Measurements from ENCODE around the gene DCUN1D1.

DCUN1D1 gene

GRCh38 chr3:182973047-182973446 lies 7.3 kb downstream of the DCUN1D1 start:
- Histone ChIP-seq H3K27ac (ENCODE audit: insufficient read depth, low read depth, low read length, poor library complexity, severe bottlenecking) (no peak overlapping the region), H3K27me3 (ENCODE audit: control insufficient read depth, insufficient read depth, low read length, poor library complexity, severe bottlenecking) (no peaks in the 10 kb centered on the region), H3K4me3 (ENCODE audit: insufficient read depth, low read depth, low read length) (no peak overlapping the region), H3K36me3 (ENCODE audit: control insufficient read depth, insufficient read depth, low read length) (no peaks in the 10 kb centered on the region), H3K9me3 (ENCODE audit: control insufficient read depth, low read length) (no peaks in the 10 kb centered on the region), H3K4me1 (ENCODE audit: control insufficient read depth, insufficient read depth, low read length) (no peaks in the 10 kb centered on the region)
- WGBS, 2 experiments, result 96 to 98% methylated on average over 4 of the region's 5 CpGs

GRCh38 chr3:182972387-182972786 lies 8.0 kb downstream of the DCUN1D1 start:
- Histone ChIP-seq H3K4me3 (ENCODE audit: insufficient read depth, low read depth, low read length) (no peak overlapping the region), H3K9me3 (ENCODE audit: control insufficient read depth, low read length) (no peaks in the 10 kb centered on the region), H3K4me1 (ENCODE audit: control insufficient read depth, insufficient read depth, low read length) (no peaks in the 10 kb centered on the region), H3K27me3 (ENCODE audit: control insufficient read depth, insufficient read depth, low read length, poor library complexity, severe bottlenecking) (no peaks in the 10 kb centered on the region), H3K27ac (ENCODE audit: insufficient read depth, low read depth, low read length, poor library complexity, severe bottlenecking) (no peak overlapping the region), H3K36me3 (ENCODE audit: control insufficient read depth, insufficient read depth, low read length) (no peaks in the 10 kb centered on the region)
- WGBS, 2 experiments, result 93% methylated on average over 6 of the region's 6 CpGs

- H3K9me3 ChIP-seq (ENCODE audit: control insufficient read depth, low read length), result no peaks in the 10 kb centered on the region
- no peaks in the 10 kb centered on the region for H3K27me3 ChIP-seq (ENCODE audit: control insufficient read depth, insufficient read depth, low read length, poor library complexity, severe bottlenecking)
- H3K4me3 ChIP-seq (ENCODE audit: insufficient read depth, low read depth, low read length), result no peak overlapping the region
- H3K36me3 ChIP-seq (ENCODE audit: control insufficient read depth, insufficient read depth, low read length), result no peaks in the 10 kb centered on the region
- 89 to 95% methylated on average over 1 of the region's 2 CpGs for WGBS, 2 experiments
- no peak overlapping the region for H3K27ac ChIP-seq (ENCODE audit: insufficient read depth, low read depth, low read length, poor library complexity, severe bottlenecking)
- no peaks in the 10 kb centered on the region for H3K4me1 ChIP-seq (ENCODE audit: control insufficient read depth, insufficient read depth, low read length)
Measured at GRCh38 chr3:182971637-182972036, 8.7 kb downstream of the DCUN1D1 start.

GRCh38 chr3:182970811-182971418 lies 9.4 kb downstream of the DCUN1D1 start:
- no peaks in the 10 kb centered on the region for H3K9me3 ChIP-seq (ENCODE audit: control insufficient read depth, low read length)
- H3K36me3 ChIP-seq (ENCODE audit: control insufficient read depth, insufficient read depth, low read length), result no peaks in the 10 kb centered on the region
- no peaks in the 10 kb centered on the region for H3K27me3 ChIP-seq (ENCODE audit: control insufficient read depth, insufficient read depth, low read length, poor library complexity, severe bottlenecking)
- H3K4me1 ChIP-seq (ENCODE audit: control insufficient read depth, insufficient read depth, low read length), result no peaks in the 10 kb centered on the region
- H3K4me3 ChIP-seq (ENCODE audit: insufficient read depth, low read depth, low read length), result no peak overlapping the region
- no peak overlapping the region for H3K27ac ChIP-seq (ENCODE audit: insufficient read depth, low read depth, low read length, poor library complexity, severe bottlenecking)
- 88 to 92% methylated on average over 3 of the region's 3 CpGs for WGBS, 2 experiments

GRCh38 chr3:182969853-182970252 lies 10.5 kb downstream of the DCUN1D1 start:
- H3K27ac ChIP-seq (ENCODE audit: insufficient read depth, low read depth, low read length, poor library complexity, severe bottlenecking), result no peak overlapping the region
- no peak overlapping the region for H3K4me3 ChIP-seq (ENCODE audit: insufficient read depth, low read depth, low read length)
- WGBS, 2 experiments, result 94 to 95% methylated on average over 4 to 6 of the region's 7 CpGs
- no peaks in the 10 kb centered on the region for H3K9me3 ChIP-seq (ENCODE audit: control insufficient read depth, low read length)
- H3K27me3 ChIP-seq (ENCODE audit: control insufficient read depth, insufficient read depth, low read length, poor library complexity, severe bottlenecking), result no peaks in the 10 kb centered on the region
- H3K4me1 ChIP-seq (ENCODE audit: control insufficient read depth, insufficient read depth, low read length), result no peaks in the 10 kb centered on the region
- no peaks in the 10 kb centered on the region for H3K36me3 ChIP-seq (ENCODE audit: control insufficient read depth, insufficient read depth, low read length)

GRCh38 chr3:182969277-182969676 lies 11.1 kb downstream of the DCUN1D1 start:
- H3K4me3 ChIP-seq (ENCODE audit: insufficient read depth, low read depth, low read length), result no peak overlapping the region
- no peaks in the 10 kb centered on the region for H3K27me3 ChIP-seq (ENCODE audit: control insufficient read depth, insufficient read depth, low read length, poor library complexity, severe bottlenecking)
- no peaks in the 10 kb centered on the region for H3K9me3 ChIP-seq (ENCODE audit: control insufficient read depth, low read length)
- no peaks in the 10 kb centered on the region for H3K36me3 ChIP-seq (ENCODE audit: control insufficient read depth, insufficient read depth, low read length)
- H3K4me1 ChIP-seq (ENCODE audit: control insufficient read depth, insufficient read depth, low read length), result no peaks in the 10 kb centered on the region
- no peak overlapping the region for H3K27ac ChIP-seq (ENCODE audit: insufficient read depth, low read depth, low read length, poor library complexity, severe bottlenecking)

GRCh38 chr3:182967218-182968204 lies 12.8 kb downstream of the DCUN1D1 start:
- no peaks in the 10 kb centered on the region for H3K9me3 ChIP-seq (ENCODE audit: control insufficient read depth, low read length)
- no peaks in the 10 kb centered on the region for H3K4me1 ChIP-seq (ENCODE audit: control insufficient read depth, insufficient read depth, low read length)

GRCh38 chr3:182965861-182966366 lies 14.4 kb downstream of the DCUN1D1 start:
- WGBS, 2 experiments, result 93 to 94% methylated on average over 9 of the region's 9 CpGs
- Histone ChIP-seq H3K36me3 (ENCODE audit: control insufficient read depth, insufficient read depth, low read length) (no peaks in the 10 kb centered on the region), H3K27me3 (ENCODE audit: control insufficient read depth, insufficient read depth, low read length, poor library complexity, severe bottlenecking) (no peaks in the 10 kb centered on the region), H3K9me3 (ENCODE audit: control insufficient read depth, low read length) (no peaks in the 10 kb centered on the region), H3K4me3 (ENCODE audit: insufficient read depth, low read depth, low read length) (no peak overlapping the region), H3K27ac (ENCODE audit: insufficient read depth, low read depth, low read length, poor library complexity, severe bottlenecking) (no peak overlapping the region), H3K4me1 (ENCODE audit: control insufficient read depth, insufficient read depth, low read length) (no peaks in the 10 kb centered on the region)

More at GRCh38 chr3:182967218-182968204, 12.8 kb downstream of the DCUN1D1 start:
- no peaks in the 10 kb centered on the region for H3K36me3 ChIP-seq (ENCODE audit: control insufficient read depth, insufficient read depth, low read length)
- WGBS, 2 experiments, result 91 to 97% methylated on average over 5 to 6 of the region's 6 CpGs
- no peaks in the 10 kb centered on the region for H3K27me3 ChIP-seq (ENCODE audit: control insufficient read depth, insufficient read depth, low read length, poor library complexity, severe bottlenecking)
- no peak overlapping the region for H3K27ac ChIP-seq (ENCODE audit: insufficient read depth, low read depth, low read length, poor library complexity, severe bottlenecking)
- H3K4me3 ChIP-seq (ENCODE audit: insufficient read depth, low read depth, low read length), result no peak overlapping the region

GRCh38 chr3:182964179-182964578 lies 16.2 kb downstream of the DCUN1D1 start:
- H3K27me3 ChIP-seq (ENCODE audit: control insufficient read depth, insufficient read depth, low read length, poor library complexity, severe bottlenecking), result no peaks in the 10 kb centered on the region
- H3K4me1 ChIP-seq (ENCODE audit: control insufficient read depth, insufficient read depth, low read length), result peaks cover 8% of the 10 kb centered on the region
- H3K4me3 ChIP-seq (ENCODE audit: insufficient read depth, low read depth, low read length), result no peak overlapping the region
- WGBS, 2 experiments, result 100% methylated on average over 1 of the region's 1 CpG
- no peaks in the 10 kb centered on the region for H3K36me3 ChIP-seq (ENCODE audit: control insufficient read depth, insufficient read depth, low read length)
- no peaks in the 10 kb centered on the region for H3K9me3 ChIP-seq (ENCODE audit: control insufficient read depth, low read length)
- H3K27ac ChIP-seq (ENCODE audit: insufficient read depth, low read depth, low read length, poor library complexity, severe bottlenecking), result no peak overlapping the region

- H3K36me3 ChIP-seq (ENCODE audit: control insufficient read depth, insufficient read depth, low read length), result no peaks in the 10 kb centered on the region
- H3K4me1 ChIP-seq (ENCODE audit: control insufficient read depth, insufficient read depth, low read length), result peaks cover 10% of the 10 kb centered on the region
- H3K4me3 ChIP-seq (ENCODE audit: insufficient read depth, low read depth, low read length), result no peak overlapping the region
- H3K27ac ChIP-seq (ENCODE audit: insufficient read depth, low read depth, low read length, poor library complexity, severe bottlenecking), result no peak overlapping the region
- no peaks in the 10 kb centered on the region for H3K27me3 ChIP-seq (ENCODE audit: control insufficient read depth, insufficient read depth, low read length, poor library complexity, severe bottlenecking)
- H3K9me3 ChIP-seq (ENCODE audit: control insufficient read depth, low read length), result no peaks in the 10 kb centered on the region
Measured at GRCh38 chr3:182962166-182962565, 18.2 kb downstream of the DCUN1D1 start.

All from ectodermal cell (in vitro differentiated cells).